GM21737 (cell line): ENCODE data around the gene SCYL1.
"Not testable (repeated sequence)": the region's sequence is repeated elsewhere in the genome, so short reads cannot be mapped to it uniquely, and the experiment has no call there.

Source experiments
- ATAC-seq: cut with Tn5 transposase; IDR thresholded peaks from one replicate; pipeline ENCODE4 v1.9.1; 2021; ENCODE audit warnings: mild to moderate bottlenecking, moderate library complexity; ENCODE audit not compliant: unreplicated experiment

SCYL1 gene

GRCh38 chr11:65504674-65505465 lies 20.0 kb upstream of the SCYL1 start:
- ATAC-seq, result no peak

- no peak for ATAC-seq
Observed at GRCh38 chr11:65505466-65506289, 19.2 kb upstream of the SCYL1 start.

- ATAC-seq, result no peak
Observed at GRCh38 chr11:65506290-65506771, 18.6 kb upstream of the SCYL1 start.

GRCh38 chr11:65506772-65507505 lies 17.9 kb upstream of the SCYL1 start:
- ATAC-seq, result peak; percentile 31

- not testable (repeated sequence) for ATAC-seq
Observed at GRCh38 chr11:65512311-65512710, 12.6 kb upstream of the SCYL1 start.

- no peak for ATAC-seq
Observed at GRCh38 chr11:65516135-65516968, 8.5 kb upstream of the SCYL1 start.

GRCh38 chr11:65518941-65519549 lies 5.8 kb upstream of the SCYL1 start:
- ATAC-seq, result not testable (repeated sequence)

GRCh38 chr11:65521777-65522521 lies 2.9 kb upstream of the SCYL1 start:
- ATAC-seq, result not testable (repeated sequence)

GRCh38 chr11:65522718-65523630 lies 1.9 kb upstream of the SCYL1 start:
- not testable (repeated sequence) for ATAC-seq

GRCh38 chr11:65523631-65523968 lies 1.3 kb upstream of the SCYL1 start:
- ATAC-seq, result not testable (repeated sequence)

- ATAC-seq, result no peak
Observed at GRCh38 chr11:65524014-65524740, 706 bp upstream of the SCYL1 start.

- ATAC-seq, result peak; percentile 12
Observed at GRCh38 chr11:65525546-65526480, 930 bp downstream of the SCYL1 start.

- no peak for ATAC-seq
Observed at GRCh38 chr11:65526744-65527143, 1.9 kb downstream of the SCYL1 start.

- ATAC-seq, result no peak
Observed at GRCh38 chr11:65528819-65529350, 4.0 kb downstream of the SCYL1 start.

- ATAC-seq, result no peak
Observed at GRCh38 chr11:65529475-65530156, 4.7 kb downstream of the SCYL1 start.

- ATAC-seq, result no peak
Observed at GRCh38 chr11:65530157-65530496, 5.2 kb downstream of the SCYL1 start.
